NCI-H1694 treated with DMSO at 0.1 percent for 48 hours (cell line): ENCODE data around the gene TUSC2.
A peak's percentile ranks its signal among the peaks of the same experiment; 100 is the strongest.

ENCODE experiments used
- DNase-seq: peaks from one replicate; lab custom pipeline; 2025; lab: John Stamatoyannopoulos, UW

TUSC2 gene

GRCh38 chr3:50334339-50335075 is 6.5 kb upstream of the TUSC2 start:
- DNase-seq: no peak

GRCh38 chr3:50333744-50334328 is 5.8 kb upstream of the TUSC2 start:
- DNase-seq: no peak

GRCh38 chr3:50331364-50331907 is 3.4 kb upstream of the TUSC2 start:
- DNase-seq: no peak

GRCh38 chr3:50330330-50330729 is 2.3 kb upstream of the TUSC2 start:
- DNase-seq: no peak

GRCh38 chr3:50327129-50327528 is 894 bp downstream of the TUSC2 start:
- no peak for DNase-seq

- no peak for DNase-seq
These were observed 1.9 kb downstream of the TUSC2 start for GRCh38 chr3:50326182-50326541.

GRCh38 chr3:50325497-50326181 is 2.4 kb downstream of the TUSC2 start:
- no peak for DNase-seq

GRCh38 chr3:50325113-50325480 is 2.9 kb downstream of the TUSC2 start:
- DNase-seq: no peak

- DNase-seq: no peak
These were observed 3.5 kb downstream of the TUSC2 start for GRCh38 chr3:50324351-50325112.

- no peak for DNase-seq
These were observed 4.3 kb downstream of the TUSC2 start for GRCh38 chr3:50323614-50324199.

GRCh38 chr3:50323092-50323600 is 4.9 kb downstream of the TUSC2 start:
- no peak for DNase-seq

GRCh38 chr3:50322386-50323091 is 5.5 kb downstream of the TUSC2 start, which contains the start of gene HYAL2:
Gene HYAL2, minus strand, starts transcription at chr3:50322745. Its CDS starts 2,256 bp downstream, at chr3:50320489.
- DNase-seq: no peak

GRCh38 chr3:50322115-50322385 is 6.0 kb downstream of the TUSC2 start:
- no peak for DNase-seq

GRCh38 chr3:50321336-50322114 is 6.5 kb downstream of the TUSC2 start:
- peak; percentile 54 for DNase-seq

- DNase-seq: no peak
These were observed 7.1 kb downstream of the TUSC2 start for GRCh38 chr3:50320853-50321335.

GRCh38 chr3:50319894-50320625 is 8.0 kb downstream of the TUSC2 start:
- DNase-seq: no peak

GRCh38 chr3:50319181-50319893 is 8.7 kb downstream of the TUSC2 start:
- DNase-seq: no peak

- DNase-seq: no peak
These were observed 9.4 kb downstream of the TUSC2 start for GRCh38 chr3:50318615-50319014.

GRCh38 chr3:50318163-50318562 is 9.9 kb downstream of the TUSC2 start:
- DNase-seq: no peak
